Measurements from ENCODE around the gene TMEM201.

The TMEM201 gene

DNA sequence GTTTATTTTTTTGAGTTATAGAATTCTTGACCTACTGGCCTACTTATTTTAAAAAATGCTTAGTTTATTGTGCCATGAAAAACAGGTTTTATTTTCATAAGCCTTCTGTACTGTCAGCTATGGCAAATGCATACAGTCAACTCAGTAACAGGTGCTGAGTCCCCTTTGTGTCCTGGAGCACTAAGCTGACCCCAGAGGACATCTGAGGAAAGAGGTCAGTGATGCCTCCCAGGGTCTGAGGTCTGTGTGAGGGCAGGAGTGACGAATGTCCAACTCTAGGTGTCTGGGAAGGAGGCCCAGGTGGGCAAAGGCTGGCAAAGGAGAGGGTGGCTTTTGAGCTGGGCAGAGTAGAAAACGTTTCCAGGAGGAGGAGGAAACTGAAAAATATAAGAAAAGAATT lies 7.8 kb upstream of the TMEM201 start:
- no peak for DNase-seq

DNA sequence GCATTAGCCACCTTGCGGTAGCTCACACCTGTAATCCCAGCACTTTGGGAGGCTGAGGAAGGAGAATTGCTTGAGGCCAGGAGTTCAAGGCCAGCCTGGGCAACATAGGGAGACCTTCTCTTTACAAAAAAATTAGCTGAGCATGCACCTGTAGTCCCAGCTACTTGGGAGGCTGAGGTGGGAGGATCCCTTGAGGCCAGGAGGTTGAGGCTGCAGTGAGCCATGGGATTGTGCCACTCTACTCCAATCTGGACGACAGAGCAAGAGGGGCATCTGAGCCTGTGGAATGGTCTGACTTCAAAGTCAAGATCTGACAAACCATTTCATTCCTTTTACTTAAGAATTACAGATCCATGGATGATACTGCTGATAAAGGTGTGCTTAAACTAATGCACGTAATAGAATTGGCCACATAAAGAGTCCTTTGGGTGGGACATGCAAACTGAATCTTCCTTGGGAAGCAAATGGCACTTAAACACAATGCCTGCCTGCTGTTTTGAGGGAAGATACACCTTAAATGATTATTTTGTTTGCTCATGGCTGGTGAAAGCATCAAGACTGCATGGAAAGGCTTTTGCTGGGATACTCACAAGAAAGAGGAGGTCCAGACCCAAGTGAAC lies 2.5 kb upstream of the TMEM201 start:
- DNase-seq: no peak

DNA sequence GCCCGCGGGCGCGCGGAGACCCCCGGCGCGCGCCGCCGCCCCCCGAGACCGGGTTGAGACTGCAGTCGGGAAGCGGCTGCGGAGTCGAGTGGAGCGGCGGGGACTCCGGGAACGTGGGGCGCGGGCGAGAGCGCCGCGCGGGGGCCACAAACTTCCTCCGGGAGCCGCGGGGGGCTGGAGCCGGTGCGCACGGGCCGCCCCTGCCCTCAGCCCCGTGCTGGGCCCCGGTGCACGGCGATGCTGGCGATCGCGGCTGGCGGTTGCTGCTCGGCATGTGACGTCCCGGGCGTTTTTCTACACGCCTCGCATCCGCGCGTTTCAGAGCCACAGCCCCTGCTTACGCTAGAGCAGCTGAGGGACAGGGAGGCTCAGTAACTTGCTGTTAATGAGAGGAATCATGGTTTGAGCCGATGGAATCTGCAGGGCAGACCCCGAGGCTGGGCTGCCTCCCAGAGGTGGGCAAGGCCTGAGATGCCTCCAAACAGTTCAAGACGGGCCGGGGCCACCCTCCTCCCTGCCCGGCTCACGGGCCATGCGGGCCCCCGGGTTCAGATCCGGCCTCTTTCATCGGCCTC lies 520 bp downstream of the TMEM201 start:
- no peak for DNase-seq

DNA sequence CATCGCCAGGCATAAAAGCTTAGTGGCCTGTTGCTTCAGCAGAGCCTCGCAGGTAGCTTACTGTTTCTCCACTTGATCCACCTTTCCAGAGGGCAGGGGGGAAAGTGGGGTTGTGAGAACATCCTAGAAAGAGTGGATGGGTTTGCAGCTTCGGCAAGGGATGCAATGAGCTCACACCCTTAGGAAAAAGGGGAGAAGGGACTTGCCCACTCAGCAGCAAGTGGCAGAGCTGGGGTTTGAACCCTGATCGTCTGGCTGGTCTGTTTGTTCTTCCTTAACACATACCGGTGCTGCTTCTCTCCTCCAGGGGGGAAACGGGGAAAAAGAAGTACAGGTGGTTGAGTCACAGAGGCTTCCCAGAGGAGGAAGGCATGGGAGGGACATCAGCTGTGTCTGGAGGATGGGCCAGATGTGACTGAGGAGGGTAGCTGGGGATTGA lies 1.0 kb downstream of the TMEM201 start:
- DNase-seq: no peak

DNA sequence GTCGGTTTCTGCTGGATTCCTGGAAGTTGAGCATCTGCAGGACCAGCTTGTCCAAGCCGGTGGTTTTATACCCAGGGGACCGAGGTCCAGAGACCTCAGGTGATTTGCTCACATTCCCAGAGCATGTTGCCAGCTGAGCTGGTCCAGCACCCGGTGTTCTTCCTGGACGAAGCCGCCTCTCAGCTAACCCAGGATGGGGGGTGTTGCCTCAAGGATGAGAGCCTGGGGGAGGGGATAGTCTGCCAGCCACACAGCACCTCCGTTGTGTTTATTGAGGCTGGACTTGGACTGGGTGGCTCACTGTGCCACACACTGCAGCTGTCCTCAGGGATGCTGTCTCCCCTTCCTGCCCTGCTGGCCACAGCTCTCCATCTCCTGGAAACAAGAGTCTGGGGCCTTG lies 1.5 kb downstream of the TMEM201 start:
- no peak for DNase-seq

DNA sequence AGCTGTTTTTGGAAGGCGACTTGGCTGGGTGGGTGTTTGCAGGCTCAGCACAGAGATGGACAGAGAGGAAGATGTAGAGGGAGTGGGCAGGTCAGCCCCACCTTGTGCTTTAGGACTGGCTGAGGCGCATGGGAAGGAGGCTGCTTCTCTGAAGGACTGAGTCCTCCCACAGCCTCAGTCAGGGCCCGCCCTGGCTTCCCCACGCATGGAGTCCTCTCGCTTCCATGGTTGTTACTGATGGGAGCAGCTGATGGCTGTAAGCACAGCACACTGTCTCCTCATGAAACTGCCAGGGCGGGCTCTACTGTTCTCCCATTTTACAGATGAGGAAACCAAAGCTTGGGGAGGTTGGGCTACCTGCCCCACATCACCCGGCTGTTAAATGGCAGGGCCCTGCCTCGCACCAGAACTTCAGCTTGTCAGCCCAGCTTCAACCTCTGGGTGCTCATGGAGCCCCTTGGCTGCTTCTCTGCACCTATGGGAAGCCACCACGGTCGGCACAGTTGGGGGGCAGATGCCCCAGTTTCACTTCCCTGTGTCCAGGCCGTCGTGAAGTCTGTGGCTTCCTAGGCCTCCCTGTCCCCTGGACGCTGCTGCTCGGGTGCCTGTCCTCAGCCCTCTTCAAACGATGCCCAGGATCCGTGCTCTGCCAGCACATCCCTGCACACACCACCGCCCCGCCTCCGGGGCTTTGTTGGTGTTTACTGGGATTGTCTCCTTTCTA lies 2.4 kb downstream of the TMEM201 start:
- no peak for DNase-seq

DNA sequence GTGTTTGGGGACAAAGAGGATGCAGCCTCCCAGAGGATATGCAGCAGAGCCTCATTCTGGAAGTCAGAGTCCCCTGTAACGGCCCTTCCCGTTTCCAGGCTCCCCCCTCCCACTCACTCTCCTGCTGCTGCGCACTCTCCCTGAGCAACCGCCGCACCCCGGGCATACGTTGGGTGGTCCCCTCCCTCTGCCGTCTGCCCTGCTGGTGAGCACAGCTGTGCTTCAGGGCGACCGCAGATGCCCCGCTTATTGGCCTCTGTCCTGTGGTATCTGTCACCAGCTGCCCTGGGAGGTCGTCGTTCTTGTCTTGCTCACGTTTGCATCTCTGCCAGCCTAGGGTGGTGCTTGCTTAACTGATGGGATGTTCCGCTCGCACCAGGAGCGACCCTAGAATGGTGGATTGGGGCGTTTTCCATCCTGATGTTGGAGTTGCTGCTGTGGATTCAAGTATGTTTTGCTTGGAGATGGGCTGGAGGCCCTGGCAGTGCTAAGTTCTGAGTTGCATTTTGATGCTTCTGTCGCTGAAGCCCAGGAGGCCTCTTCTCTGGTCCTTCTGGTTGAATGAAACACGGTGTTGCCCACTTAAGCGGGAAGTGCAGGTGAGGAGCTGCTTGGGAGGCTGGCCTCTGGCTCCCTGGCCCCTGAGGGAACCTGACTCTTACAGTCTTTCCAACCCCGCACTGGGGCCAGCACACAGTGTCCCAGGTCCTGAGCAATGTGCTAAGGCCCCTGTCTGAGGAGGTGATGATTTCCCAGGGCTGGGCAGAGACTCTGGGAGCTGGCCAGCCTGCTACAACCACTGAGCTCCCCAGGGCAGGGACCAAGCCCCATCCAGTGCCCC lies 3.2 kb downstream of the TMEM201 start:
- no peak for DNase-seq

DNA sequence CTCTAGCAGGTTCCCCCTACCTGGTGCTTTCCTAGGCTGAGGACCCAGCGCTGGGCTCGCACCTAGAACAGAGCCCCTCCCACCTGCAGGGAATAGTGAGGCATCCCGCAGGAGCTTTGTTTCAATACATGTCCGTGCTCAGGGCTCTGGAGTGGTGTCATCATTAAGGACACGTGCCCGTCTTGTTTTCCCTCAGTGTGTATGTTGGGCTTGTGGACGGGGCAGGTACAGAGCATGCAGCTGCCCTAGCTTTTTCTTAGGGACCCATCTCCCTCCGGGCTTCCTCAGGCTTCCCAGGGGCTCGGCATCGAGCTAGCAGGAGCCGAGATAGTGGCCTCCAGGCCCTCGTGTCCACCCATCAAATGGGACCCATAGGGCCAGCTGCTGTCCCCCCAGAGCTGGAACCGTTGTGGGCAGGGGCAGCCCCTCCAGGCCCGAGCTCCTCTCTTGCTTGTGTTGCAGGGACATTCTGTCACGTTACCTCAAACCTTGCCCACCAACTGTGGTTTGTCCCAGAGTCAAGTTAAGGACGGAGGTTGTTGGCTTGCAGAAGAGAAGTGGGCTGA lies 3.9 kb downstream of the TMEM201 start:
- no peak for DNase-seq

DNA sequence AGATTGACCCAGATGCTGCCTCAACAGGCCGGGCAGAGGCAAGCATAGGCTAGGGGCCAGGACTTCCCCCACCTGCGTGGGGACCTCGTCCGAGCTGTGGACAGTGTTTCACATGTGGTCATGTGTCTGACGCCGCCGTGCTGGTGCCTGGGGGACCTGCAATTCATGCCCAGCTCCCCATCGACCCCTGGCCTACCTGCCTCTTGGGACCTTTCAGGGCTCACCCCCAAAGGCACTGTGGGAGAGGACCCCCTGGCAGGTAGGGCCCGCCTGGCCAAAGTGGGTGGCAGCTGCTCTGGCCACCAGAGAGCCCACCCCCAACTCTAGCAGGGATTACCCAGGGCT lies 4.4 kb downstream of the TMEM201 start:
- no peak for DNase-seq

DNA sequence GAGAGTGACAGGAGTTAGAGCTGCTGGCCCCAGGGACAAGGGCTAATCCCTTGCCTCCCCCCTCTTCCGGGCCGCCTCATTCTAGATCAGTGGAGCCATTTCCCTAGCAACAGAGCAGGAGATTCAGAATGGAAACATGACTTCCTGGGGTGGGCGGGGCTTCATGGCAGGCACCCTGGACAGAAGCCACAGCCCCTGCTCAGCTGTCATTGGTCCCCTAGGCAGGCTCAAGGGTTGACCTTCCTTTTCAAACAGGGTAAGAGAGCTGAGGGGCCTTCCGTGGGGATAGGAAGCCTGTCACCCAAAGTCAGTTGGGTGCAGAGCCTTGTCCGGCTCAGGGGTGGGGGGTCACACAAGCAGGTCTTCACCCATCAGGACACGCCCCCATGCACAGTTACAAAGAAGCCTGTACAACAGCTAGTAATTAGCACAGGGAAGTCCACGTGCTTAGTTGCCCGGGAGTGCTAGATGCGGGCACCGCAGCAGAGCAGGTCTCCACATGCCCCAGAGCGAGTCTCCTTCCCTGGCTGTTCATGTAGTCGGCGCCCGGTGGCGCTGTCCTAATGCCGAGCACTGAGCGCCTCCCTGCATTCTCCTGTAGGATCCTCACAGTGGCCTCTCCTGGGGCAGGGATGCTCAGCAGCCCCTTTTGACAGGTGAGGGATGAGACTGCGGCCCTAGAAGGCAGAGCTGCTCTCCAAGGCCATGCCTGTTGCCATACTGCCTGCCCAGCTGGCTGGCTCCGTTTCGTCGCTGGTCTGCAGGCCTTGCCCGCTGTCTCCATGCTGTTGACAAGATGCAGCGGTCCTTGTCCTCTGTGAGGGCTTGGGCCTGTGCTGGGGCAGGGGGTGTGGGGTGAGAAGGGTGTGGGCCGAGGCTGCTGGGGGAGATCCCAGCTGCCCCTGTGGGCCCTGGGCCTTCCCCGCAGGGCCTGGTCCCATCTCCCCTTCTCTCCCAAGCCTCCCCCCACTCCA lies 5.1 kb downstream of the TMEM201 start:
- DNase-seq: no peak

DNA sequence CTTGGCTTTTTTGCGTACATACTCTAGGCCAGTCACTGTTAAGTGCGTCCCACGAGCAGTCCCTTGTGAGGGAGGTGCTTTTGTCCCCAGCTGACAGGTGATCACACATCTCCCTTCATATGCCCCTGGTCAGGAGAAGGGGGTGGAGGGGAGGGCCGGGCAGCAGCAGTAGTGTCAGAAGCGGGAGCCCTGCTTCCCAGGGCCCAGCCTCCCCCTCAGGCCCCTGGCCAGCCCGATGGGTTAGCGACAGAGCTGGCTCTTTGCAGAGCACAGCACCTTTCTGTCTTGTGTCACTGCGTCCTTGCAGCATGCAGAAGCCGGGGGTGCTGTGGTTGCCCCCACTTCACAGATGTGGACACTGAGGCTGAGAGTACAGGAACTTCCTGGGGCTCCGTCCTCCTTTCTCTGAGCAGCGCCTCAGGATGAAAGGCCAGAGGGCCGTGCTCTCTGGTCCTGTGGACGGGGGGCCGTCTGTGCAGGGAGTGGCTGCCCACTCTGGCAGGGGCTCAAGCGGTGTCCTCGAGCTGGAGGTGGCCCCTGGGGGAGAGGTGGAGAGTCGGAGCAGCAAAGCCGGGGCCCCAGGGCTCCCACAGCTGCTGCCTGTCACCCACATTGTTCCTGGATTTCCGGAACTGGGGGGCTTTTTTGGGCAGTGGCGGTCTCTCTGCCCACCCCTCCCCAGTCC lies 5.9 kb downstream of the TMEM201 start:
- no peak for DNase-seq

DNA sequence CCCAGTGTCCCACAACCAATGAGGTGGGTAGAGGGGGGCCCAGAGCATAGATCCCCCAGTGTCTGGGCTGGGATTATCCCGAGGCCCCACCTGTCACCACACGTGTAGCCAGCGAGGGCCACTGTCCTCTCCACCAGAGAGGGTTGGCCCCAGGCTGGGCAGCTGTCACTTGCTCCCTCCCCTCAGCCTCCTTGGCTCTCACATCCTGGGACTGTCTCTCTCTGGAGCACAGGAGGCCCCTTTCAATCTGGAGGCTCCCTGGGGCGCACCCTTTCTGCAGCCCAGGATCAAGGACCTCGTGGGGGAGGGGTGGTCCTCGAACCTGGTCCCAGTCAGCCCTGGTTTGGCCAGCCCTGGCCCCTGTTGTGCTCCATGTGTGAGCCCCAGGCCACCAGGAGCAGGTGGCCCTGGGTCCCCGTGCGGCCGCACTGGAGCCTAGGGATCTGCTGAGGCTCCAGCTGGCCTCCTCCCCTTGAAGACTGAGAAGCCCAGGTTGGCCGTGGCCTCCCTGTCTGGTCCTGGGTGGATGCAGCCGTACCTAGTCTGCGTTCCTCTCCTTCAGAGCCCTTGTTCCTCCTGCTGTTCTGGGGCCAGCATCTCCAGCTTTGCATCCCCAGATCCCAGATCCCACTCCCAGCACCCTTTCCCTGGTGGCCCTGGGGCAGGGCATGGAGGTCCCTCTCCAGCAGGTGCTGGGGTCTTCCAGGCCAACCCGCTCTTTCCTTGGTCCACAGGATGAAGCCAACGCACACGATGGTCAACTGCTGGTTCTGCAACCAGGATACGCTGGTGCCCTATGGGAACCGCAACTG lies 6.7 kb downstream of the TMEM201 start:
- DNase-seq: no peak

DNA sequence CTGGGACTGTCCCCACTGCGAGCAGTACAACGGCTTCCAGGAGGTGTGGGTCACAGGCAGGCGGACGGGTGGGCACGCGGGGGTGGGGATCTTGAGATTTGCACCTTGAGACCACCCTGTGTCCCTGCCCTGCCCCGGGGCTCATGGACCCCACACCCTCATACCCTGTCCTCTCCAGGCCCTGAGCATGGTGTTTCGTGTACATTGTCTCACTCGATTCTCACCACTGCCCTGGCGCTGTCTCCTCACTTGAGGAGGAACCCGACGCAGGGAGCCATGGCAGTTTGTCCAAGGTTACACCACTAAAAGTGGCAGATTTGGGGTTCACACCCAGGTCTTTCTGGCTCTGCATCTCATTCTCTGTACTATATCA lies 7.2 kb downstream of the TMEM201 start:
- DNase-seq: no peak

DNA sequence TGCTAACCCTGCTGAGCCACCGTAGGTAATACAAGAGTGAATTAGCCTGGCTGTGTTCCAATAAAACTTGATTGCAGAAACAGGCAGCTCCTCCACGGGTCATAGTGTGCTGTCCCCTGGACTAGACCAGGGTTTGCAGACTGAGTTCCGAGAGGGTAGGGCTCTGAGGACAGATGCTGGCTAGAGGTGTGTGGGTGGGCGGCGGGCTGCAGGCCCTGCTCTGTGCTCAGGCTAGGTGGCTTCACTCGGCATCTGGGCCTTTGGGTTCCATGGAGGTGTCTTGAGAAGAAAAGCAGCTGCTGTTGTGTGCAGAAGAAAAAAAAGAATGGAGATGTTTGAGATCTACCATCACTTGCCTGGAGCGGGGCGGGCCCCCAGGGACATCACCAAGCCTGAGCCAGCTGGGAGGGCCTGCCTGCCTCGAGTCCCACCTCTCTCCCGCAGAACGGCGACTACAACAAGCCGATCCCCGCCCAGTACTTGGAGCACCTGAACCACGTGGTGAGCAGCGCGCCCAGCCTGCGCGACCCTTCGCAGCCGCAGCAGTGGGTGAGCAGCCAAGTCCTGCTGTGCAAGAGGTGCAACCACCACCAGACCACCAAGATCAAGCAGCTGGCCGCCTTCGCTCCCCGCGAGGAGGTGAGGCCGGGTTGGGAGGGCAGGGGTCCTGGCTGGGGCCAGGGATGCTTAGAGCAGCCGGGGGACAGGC lies 7.9 kb downstream of the TMEM201 start:
- DNase-seq: no peak

DNA sequence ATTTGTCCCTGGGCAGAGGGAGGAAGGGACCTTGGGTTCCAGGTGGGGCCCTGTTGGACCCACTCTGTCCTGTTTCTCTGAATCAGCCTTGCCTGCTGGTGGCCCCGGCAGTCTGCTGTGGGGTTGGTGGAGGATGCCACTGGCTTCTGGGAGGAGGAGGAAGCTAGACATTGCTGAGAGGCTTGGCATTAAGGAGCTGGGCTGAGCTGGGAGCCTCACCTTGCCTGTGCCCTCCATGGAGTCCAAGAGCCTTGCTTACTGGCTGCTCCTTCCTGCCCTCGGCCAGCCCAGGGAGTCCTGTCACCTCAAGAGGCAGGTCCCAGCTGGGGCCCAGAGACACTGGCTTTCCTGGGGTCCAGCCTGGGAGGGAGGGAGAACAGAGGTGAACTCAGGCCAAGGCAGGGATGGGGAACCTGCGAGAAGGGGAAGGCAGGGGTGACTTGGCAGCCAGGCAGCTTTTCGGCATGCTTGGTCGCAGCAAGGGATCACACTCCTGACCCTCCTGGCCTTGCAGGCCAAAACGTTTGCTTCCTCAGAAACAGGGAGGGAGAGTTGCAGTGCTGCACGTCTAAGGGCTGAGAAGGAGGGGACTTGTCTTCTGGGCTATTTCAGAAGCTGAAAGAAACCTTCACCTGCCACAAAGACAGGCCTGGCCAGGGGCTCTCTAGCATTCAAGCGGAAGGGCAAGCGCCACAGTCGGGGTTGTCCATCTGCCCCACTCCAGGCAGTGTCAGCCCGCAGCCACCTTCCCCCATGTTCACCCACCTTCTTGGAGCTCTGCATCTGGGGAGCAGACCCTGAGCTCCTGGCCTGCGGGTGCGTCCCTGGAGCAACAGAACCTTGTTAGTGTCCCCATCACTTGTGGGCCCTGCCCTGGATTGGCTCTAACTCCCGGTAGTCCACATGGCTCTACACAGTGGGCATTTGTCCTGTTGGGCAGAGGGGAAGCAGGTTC lies 8.9 kb downstream of the TMEM201 start:
- no peak for DNase-seq

DNA sequence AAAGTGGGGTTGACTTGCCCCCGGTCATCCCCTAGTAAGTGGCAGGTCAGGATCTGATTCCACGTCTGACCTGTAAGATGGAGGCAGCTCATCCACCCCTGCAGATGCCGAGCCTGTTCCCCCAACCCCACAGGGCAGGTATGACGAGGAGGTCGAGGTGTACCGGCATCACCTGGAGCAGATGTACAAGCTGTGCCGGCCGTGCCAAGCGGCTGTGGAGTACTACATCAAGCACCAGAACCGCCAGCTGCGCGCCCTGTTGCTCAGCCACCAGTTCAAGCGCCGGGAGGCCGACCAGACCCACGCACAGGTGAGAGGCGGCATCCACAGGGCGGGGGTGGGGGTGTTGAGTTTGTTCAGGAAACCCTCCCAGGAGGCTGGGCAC lies 9.6 kb downstream of the TMEM201 start:
- DNase-seq: no peak

DNA sequence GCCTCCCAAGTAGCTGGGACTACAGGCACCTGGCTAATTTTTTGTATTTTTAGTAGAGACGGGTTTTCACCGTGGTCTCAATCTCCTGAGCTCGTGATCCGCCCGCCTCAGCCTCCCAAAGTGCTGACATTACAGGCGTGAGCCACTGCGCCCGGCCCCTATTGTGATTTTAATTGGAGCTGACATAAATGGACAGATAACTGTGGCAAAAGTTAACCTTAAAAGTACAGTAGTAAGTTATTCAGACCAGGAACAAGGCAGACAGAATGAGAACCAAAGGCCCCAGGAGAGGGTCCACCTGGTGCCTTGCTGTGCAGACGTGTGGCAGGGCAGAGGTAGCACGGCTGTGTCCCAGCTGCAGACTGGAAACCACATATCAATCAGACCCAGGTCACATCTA lies 11.0 kb downstream of the TMEM201 start:
- no peak for DNase-seq

Data from activated CD4-positive, alpha-beta T cell treated with anti-CD3 and anti-CD28 coated beads for 1 hour (primary cell).